Measurements from ENCODE around the gene PLA2G2C.
A peak's percentile ranks its signal among the peaks of the same experiment; 100 is the strongest.
"Not testable (repeated sequence)": the region's sequence is repeated elsewhere in the genome, so short reads cannot be mapped to it uniquely, and the experiment has no call there.

The PLA2G2C gene

DNA sequence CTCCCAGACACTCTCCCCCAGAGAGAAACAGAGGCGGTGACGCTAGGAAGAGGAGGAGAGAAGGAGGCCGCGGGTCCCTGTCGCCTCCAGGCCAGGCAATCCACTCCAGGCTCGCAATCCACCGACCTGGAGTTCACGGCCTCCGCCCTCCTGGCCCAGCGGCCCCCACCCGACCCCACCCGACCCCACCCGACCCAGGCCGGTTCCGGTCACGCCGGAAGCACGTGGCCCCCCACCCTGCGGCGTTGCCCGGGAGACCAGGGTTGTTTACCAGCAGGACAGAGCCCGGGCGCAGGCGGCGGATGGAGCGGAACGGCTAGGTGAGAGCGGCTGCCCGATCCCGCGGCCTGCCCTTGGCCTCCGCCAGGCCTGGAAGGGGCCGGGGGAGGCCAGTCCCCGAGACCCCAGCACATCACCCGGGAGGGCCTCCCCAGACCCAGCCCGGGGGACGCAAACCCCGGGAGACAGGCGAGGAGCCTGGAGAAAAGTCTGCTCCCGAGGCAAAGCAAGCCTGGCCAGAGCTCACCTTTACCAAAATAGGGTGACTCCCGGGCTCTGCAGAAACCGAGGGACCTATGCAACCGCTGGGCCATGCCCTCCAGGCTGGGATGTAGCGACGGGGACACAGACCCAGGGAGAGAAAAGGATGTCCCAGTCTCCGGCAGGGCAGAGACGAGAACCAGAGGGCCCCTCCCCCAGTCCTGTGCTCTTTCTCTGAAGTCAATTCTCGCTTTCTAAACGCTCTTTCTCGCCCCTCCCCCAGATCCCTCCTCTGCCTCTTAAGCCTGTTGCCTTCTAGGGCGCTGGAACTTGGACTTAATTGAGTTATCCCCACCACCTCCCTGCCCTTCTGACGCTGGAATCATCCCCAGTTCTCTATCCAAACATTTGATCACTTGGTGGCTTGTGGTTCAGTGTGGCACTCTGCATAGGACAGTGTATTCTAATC is at the start of gene PLA2G2C, which contains the start of gene UBXN10:
TSS of gene PLA2G2C (minus strand) at position 685 of the 949 bp plus-strand sequence. CDS start 9,155 bp downstream, outside the sequence.
TSS of gene UBXN10 (plus strand) at position 263 of the 949 bp plus-strand sequence. CDS start 4,466 bp downstream, outside the sequence.
- DNase-seq (ENCODE audit: low read depth in 1 of 2, low spot score in 1 of 2), result peak; percentile 27 to 60

DNA sequence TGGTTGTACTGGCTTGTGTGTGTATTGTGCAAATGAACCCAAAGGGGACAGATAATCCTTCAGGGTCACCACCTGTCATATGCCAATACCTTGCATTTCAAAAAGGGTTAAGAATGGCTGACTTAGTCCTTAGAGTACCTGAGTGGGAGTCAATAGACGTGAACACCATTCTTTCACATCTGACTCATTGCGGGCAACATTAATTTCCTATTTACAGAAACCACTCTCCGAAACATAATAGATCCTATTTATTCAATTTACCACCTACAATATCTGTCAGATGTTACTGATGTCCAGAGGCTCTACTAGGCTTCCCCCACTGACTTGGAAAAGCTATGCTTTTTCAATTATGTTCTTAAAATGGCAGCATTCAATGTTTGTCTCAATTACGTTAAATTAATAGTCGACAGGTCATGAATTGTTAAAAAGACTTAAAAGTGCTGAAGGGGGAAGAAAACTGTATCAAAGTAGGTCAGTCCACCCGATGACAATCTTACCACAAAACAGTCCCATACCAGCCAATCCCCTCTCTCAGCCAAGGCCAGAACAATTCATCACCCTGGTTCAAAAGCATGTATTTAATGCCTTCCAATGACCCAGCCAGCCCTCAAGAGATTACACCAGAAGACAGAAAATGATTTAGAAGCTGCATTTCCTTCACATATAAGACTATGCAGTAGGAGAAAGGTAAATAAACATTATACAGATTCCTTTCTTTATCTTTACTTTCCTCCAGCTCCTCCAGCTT is 48.6 kb upstream of the PLA2G2C start:
- DNase-seq (ENCODE audit: low read depth in 1 of 2, low spot score in 1 of 2), result no peak

DNA sequence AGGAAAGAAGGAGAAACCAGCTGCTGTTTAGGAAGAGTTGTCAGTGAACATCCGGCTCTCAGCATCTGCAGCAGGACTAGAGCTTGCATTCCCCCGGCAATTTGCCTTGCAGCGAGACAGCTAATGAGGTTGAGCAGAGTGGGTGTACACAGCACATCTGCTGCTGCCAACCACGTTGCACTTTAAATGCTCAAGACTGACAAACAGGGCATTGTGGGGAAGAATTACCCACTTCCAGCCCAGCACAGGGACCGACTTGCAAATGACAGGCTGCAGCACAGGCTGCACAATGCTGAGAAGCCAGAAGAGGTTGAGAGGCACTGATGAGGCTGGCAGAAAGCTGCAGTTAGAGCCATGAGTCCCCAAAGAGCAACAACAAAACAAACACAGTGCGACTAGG is 47.5 kb upstream of the PLA2G2C start:
- DNase-seq (ENCODE audit: low read depth in 1 of 2, low spot score in 1 of 2), result no peak

- no peak for DNase-seq (ENCODE audit: low read depth in 1 of 2, low spot score in 1 of 2)
These were observed 47.1 kb upstream of the PLA2G2C start for GRCh38 chr1:20233394-20233793.

DNA sequence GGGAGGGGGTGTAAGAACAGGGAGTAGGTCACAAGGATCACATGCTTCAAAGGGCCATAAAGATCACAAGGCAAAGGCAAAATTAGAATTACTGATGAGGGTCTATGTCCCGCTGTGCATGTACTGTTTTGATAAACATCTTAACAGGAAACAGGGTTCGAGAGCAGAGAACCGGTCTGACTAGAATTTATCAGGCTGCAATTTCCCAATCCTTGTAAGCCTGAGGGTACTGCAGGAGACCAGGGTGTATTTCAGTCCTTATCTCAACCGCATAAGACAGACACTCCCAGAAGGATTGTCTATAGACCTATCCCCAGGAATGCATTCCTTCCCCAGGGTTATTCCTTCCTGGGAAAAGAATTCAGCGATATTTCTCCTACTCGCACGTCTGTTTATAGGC is 46.2 kb upstream of the PLA2G2C start:
- DNase-seq (ENCODE audit: low read depth in 1 of 2, low spot score in 1 of 2), result not testable (repeated sequence)

- DNase-seq (ENCODE audit: low read depth in 1 of 2, low spot score in 1 of 2), result no peak
These were observed 42.9 kb upstream of the PLA2G2C start for GRCh38 chr1:20229171-20229570.

GRCh38 chr1:20228314-20228825 is 42.1 kb upstream of the PLA2G2C start:
- DNase-seq (ENCODE audit: low read depth in 1 of 2, low spot score in 1 of 2), result no peak

DNA sequence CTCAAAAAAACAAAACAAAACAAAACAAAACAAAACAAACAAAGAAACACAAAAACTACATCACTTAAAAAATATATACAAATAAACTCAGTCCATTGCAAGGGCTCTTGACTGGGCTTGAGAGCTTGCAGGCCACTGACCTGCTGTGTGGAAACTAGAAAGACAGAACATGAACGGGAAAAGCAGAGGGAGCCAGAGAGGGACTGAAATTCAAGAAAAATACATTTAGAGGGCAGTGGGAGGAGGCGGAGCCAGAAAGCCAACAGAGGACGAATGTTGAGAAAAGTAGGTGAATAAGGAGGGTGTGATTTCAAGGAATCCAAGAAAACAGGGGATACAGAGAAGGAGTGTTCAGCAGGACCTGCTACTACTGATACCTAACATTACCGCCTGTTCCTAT is 41.4 kb upstream of the PLA2G2C start:
- DNase-seq (ENCODE audit: low read depth in 1 of 2, low spot score in 1 of 2), result no peak

GRCh38 chr1:20224546-20224945 is 38.2 kb upstream of the PLA2G2C start:
- DNase-seq (ENCODE audit: low read depth in 1 of 2, low spot score in 1 of 2), result no peak

DNA sequence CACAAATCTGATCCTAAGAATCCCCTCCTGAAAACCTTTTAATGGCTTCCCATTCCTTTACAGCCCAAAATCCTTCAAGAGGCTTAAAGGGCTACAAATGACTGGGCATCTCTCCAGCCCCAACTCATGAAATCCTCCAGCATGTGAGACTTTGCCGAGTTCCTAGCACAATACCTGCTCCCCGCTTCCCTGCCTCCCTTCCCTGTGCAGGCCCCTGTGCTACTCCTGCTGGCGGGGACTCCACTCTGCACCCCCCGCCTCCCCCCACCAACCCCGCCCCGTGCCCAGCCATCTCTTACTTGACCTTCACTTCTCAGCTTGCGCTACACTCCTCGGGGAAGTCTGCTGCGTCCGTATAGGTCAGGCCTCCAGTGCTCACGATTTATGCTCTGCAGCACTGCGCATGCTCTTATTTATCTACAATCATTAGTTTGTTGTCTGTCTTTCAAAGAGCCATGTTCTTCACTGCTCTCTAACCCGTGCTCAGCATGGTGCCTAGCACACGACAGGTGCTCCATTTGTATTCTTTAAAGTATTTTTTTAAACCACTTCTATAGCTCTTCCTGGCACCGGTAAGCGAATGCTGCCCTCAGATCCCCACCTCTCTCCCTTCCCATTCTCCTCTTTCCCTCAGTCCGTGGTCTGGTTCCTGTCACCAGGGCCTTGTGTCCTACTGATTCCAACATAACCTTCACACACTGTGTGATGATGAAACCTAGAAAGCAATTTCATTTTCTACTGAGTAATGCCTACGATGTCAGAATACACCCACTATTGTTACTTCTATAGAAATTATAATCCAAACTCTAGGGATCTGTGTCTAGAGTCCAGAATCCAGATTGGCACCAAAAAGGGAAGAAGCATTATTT is 37.5 kb upstream of the PLA2G2C start:
- no peak for DNase-seq (ENCODE audit: low read depth in 1 of 2, low spot score in 1 of 2)

DNA sequence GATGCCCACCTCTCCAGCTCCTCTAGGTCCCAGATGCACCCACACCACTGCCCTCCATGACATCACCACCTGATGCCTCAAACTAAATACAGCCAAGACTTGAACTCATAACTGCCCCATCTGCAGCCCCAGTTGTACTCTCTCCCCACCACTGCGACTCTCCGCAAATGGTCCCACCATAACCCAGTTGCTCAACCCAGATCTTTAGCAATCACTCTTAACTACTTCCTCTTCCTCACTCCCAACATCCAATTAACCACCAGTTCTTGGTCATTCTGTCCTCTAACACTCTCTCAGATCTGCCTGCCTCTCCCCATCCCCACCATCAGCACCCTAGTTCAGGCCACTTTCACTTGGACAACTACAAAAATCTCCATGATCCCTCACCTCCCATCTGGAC is 36.8 kb upstream of the PLA2G2C start:
- DNase-seq (ENCODE audit: low read depth in 1 of 2, low spot score in 1 of 2), result no peak

DNA sequence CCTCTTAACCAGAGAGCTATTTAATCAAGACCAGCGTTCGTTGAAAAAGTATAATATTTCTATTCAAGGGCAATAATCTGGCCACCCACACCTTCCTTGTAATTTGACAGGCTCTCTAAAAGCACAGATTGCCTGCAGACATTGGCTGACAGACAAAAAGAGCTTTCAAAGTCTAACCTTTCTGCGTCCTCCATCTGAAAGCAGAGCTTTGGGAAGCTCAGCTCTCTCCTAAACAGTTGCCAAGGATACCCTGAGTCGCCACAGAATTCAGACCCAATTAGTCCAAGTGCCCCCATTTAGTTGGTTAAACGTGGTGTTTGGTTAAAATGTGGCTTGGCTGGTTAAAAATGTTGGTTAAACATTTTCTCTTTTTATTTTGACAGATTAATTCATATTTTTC is 33.7 kb upstream of the PLA2G2C start:
- no peak for DNase-seq (ENCODE audit: low read depth in 1 of 2, low spot score in 1 of 2)

DNA sequence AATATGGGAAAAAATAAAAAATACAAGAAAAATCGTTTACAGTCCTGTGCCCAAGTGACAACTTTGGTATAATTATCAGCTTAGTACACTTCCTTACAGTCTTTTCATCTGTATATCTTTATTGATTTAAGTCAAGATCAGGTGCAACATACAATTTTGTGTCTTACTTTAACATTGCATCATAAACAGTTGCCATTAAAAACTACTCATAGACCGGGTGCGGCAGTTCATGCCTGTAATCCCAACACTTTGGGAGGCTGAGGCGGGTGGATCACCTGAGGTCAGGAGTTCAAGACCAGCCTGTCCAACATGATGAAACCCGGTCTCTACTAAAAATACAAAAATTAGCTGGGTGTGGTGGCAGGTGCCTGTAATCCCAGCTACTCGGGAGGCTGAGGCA is 32.7 kb upstream of the PLA2G2C start:
- not testable (repeated sequence) for DNase-seq (ENCODE audit: low read depth in 1 of 2, low spot score in 1 of 2)

- DNase-seq (ENCODE audit: low read depth in 1 of 2, low spot score in 1 of 2), result peak in 1 of 2 donors; percentile 11
These were observed 30.3 kb upstream of the PLA2G2C start for GRCh38 chr1:20216574-20216973.

- no peak for DNase-seq (ENCODE audit: low read depth in 1 of 2, low spot score in 1 of 2)
These were observed 29.4 kb upstream of the PLA2G2C start for GRCh38 chr1:20215716-20216115.

DNA sequence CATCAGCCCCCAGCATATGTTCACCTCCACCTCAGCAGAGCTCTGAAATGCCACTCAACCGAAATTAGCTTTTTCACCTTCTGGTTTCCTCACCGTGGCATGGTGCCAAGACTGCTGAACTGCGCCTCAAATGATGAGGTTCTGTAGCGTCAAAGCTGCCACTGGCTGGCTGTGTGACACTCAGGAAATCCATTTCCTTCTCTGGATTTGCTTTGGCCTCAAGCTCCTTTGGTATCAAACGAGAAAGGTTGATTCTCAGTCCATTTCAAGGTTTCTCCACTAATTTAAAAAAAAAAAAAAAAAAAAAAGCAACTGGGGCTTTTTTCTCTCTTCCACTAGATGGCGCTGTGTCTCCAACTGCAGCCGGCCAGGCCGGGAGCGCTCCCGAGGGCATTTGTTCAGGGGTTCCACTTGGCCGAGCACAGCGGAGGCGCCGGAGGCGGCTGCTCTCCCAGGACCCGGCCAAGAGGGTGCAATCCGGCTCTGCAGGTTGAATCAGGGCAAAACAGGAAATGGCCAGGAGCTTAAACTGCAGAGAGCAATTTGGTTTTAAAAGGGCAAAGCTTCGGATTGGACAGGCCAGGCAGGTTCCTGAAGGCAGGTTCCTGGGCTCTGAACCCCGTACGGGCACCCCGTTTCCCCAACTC is 26.5 kb upstream of the PLA2G2C start:
- peak; percentile 19 to 46 for DNase-seq (ENCODE audit: low read depth in 1 of 2, low spot score in 1 of 2)

- DNase-seq (ENCODE audit: low read depth in 1 of 2, low spot score in 1 of 2), result no peak
These were observed 25.9 kb upstream of the PLA2G2C start for GRCh38 chr1:20212085-20212684.

- no peak for DNase-seq (ENCODE audit: low read depth in 1 of 2, low spot score in 1 of 2)
These were observed 25.2 kb upstream of the PLA2G2C start for GRCh38 chr1:20211511-20211931.

DNA sequence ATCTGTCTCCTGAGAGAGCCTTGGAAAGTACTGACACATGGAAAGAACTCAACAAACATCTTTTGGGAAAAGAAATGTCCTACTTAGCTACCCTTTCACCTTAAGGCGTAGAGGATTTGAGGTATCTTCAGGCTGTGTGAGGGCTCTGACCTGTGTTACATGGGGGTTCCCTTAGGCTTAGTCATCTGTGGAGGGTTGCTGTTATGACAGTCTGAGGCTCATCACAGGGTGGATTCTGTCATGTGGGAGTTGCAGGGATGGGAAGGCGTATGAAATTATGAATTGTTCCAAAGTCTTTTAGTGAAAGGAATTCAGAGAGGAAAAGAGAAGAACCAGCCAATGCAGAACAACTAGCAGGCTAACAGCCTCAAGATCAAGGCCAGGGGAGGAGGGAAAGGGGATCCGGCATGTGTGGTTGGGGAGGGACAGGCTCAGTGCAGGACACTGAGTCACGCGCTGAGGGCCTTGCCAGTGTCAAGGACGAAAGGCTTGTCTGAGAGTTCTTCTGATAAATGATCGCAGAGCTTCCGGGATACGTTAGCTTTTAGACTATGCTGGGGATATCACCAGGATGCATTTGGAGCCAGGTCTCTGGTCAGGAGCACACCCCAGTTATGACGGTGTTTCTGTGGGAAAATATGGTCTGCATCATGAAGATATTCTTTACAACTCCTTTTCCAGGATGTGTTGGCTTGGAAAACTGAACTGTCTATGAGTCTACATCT is 24.6 kb upstream of the PLA2G2C start:
- no peak for DNase-seq (ENCODE audit: low read depth in 1 of 2, low spot score in 1 of 2)

All from activated CD4-positive, alpha-beta T cell treated with anti-CD3 and anti-CD28 coated beads, Interleukin-2, amount 50 U/mL, for 24 hours (primary cell).